ENCODE measurements around the gene ABCC9. TPM values are rescaled to one million over a fixed set of nuclear protein-coding genes. Genes with fewer than 3 reads are reported as not detected.

The ABCC9 gene
- total RNA-seq, 1 experiment from 2014 or later = 0.03 TPM

DNA sequence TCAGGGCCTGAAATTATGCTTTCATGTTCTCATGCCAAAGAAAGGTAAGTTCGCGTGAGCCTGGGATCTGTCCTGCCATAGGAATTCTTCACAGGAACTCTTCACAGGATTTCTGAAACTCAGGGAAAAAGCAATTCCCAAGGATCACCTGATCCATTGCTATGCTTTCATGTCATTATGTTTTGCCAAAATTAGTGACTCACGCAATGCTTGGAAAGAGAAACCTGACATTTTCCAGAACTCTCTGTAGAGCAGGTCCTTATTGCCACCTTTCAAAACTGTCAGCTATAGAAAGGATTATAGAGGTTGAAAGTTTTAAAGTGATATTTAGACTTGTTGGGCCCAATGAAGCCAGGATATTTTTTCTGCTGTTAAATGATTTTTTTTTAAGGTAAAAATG is 160.4 kb downstream of the ABCC9 start:
- BruUV-seq (replicated peaks) = no TSS peak
- ChIA-PET POLR2A (no interaction called here), CTCF (no interaction called here)
- Histone ChIP-seq H3K4me1 (ENCODE audit: control insufficient read depth, insufficient read depth, low read length) (no peaks in the 10 kb centered on the region), H3K4me3 (ENCODE audit: low read depth in 2 of 2, low read length in 2 of 2) (no peak overlapping the region), H3K36me3 (ENCODE audit: control insufficient read depth, insufficient read depth, low read length) (no peaks in the 10 kb centered on the region), H3K27ac (ENCODE audit: low read length) (no peak overlapping the region), H3K27me3 (ENCODE audit: control insufficient read depth, insufficient read depth, low read length) (no peaks in the 10 kb centered on the region), H3K9me3 (ENCODE audit: control insufficient read depth, insufficient read depth, low read depth, low read length) (no peaks in the 10 kb centered on the region)
- ATAC-seq (no peak), DNase-seq (ENCODE audit: low read depth, low spot score) (no peak)
- intact Hi-C loops (cut with micrococcal nuclease; ENCODE audit: unreplicated experiment) (no loop called here), in situ Hi-C loops (cut with HindIII; ENCODE audit: low pct_unique_long_range_greater_than_20kb, low sequenced_read_pairs) (no loop called here)
- TF ChIP-seq, protein P1, sequence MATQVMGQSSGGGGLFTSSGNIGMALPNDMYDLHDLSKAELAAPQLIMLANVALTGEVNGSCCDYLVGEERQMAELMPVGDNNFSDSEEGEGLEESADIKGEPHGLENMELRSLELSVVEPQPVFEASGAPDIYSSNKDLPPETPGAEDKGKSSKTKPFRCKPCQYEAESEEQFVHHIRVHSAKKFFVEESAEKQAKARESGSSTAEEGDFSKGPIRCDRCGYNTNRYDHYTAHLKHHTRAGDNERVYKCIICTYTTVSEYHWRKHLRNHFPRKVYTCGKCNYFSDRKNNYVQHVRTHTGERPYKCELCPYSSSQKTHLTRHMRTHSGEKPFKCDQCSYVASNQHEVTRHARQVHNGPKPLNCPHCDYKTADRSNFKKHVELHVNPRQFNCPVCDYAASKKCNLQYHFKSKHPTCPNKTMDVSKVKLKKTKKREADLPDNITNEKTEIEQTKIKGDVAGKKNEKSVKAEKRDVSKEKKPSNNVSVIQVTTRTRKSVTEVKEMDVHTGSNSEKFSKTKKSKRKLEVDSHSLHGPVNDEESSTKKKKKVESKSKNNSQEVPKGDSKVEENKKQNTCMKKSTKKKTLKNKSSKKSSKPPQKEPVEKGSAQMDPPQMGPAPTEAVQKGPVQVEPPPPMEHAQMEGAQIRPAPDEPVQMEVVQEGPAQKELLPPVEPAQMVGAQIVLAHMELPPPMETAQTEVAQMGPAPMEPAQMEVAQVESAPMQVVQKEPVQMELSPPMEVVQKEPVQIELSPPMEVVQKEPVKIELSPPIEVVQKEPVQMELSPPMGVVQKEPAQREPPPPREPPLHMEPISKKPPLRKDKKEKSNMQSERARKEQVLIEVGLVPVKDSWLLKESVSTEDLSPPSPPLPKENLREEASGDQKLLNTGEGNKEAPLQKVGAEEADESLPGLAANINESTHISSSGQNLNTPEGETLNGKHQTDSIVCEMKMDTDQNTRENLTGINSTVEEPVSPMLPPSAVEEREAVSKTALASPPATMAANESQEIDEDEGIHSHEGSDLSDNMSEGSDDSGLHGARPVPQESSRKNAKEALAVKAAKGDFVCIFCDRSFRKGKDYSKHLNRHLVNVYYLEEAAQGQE (IDR thresholded peaks at IDR 0.05; ENCODE audit: insufficient read depth in 1 of 2, low read depth in 2 of 2, low read length in 1 of 2) = no peak
- TF ChIP-seq SIN3A (IDR thresholded peaks at IDR 0.05; ENCODE audit: borderline replicate concordance, insufficient read depth, low read depth, low read length) = no peak
- no peak for TF ChIP-seq TCF7L2 (IDR thresholded peaks at IDR 0.05; ENCODE audit: low read depth, low read length)
- TF ChIP-seq POLR2AphosphoS5 (IDR thresholded peaks at IDR 0.05; ENCODE audit: low read depth, low read length) = no peak
- TF ChIP-seq, protein P2, sequence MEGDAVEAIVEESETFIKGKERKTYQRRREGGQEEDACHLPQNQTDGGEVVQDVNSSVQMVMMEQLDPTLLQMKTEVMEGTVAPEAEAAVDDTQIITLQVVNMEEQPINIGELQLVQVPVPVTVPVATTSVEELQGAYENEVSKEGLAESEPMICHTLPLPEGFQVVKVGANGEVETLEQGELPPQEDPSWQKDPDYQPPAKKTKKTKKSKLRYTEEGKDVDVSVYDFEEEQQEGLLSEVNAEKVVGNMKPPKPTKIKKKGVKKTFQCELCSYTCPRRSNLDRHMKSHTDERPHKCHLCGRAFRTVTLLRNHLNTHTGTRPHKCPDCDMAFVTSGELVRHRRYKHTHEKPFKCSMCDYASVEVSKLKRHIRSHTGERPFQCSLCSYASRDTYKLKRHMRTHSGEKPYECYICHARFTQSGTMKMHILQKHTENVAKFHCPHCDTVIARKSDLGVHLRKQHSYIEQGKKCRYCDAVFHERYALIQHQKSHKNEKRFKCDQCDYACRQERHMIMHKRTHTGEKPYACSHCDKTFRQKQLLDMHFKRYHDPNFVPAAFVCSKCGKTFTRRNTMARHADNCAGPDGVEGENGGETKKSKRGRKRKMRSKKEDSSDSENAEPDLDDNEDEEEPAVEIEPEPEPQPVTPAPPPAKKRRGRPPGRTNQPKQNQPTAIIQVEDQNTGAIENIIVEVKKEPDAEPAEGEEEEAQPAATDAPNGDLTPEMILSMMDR (IDR thresholded peaks at IDR 0.05) = no peak

- no peaks in the 10 kb centered on the region for H3K4me1 ChIP-seq (ENCODE audit: control insufficient read depth, insufficient read depth, low read length)
- DNase-seq (ENCODE audit: low read depth, low spot score) (no peak), ATAC-seq (no peak)
- BruUV-seq (replicated peaks) = no TSS peak
- H3K4me3 ChIP-seq (ENCODE audit: low read depth in 2 of 2, low read length in 2 of 2) = no peak overlapping the region
- CTCF ChIA-PET = no interaction called here
- POLR2A ChIA-PET = no interaction called here
- TF ChIP-seq SIN3A (IDR thresholded peaks at IDR 0.05; ENCODE audit: borderline replicate concordance, insufficient read depth, low read depth, low read length) = no peak
- peaks cover 7% of the 10 kb centered on the region for H3K27me3 ChIP-seq (ENCODE audit: control insufficient read depth, insufficient read depth, low read length)
- H3K9me3 ChIP-seq (ENCODE audit: control insufficient read depth, insufficient read depth, low read depth, low read length) = no peaks in the 10 kb centered on the region
- no peaks in the 10 kb centered on the region for H3K36me3 ChIP-seq (ENCODE audit: control insufficient read depth, insufficient read depth, low read length)
- no peak overlapping the region for H3K27ac ChIP-seq (ENCODE audit: low read length)
- in situ Hi-C loops (cut with HindIII; ENCODE audit: low pct_unique_long_range_greater_than_20kb, low sequenced_read_pairs) (no loop called here), intact Hi-C loops (cut with micrococcal nuclease; ENCODE audit: unreplicated experiment) (no loop called here)
Measured at GRCh38 chr12:21776175-21776574, 165.1 kb downstream of the ABCC9 start.

GRCh38 chr12:21775133-21775820 is 165.9 kb downstream of the ABCC9 start:
- Histone ChIP-seq H3K4me3 (ENCODE audit: low read depth in 2 of 2, low read length in 2 of 2) (no peak overlapping the region), H3K36me3 (ENCODE audit: control insufficient read depth, insufficient read depth, low read length) (no peaks in the 10 kb centered on the region), H3K27ac (ENCODE audit: low read length) (no peak overlapping the region), H3K4me1 (ENCODE audit: control insufficient read depth, insufficient read depth, low read length) (no peaks in the 10 kb centered on the region), H3K9me3 (ENCODE audit: control insufficient read depth, insufficient read depth, low read depth, low read length) (no peaks in the 10 kb centered on the region), H3K27me3 (ENCODE audit: control insufficient read depth, insufficient read depth, low read length) (peaks cover 7% of the 10 kb centered on the region)
- TF ChIP-seq SIN3A (IDR thresholded peaks at IDR 0.05; ENCODE audit: borderline replicate concordance, insufficient read depth, low read depth, low read length) (no peak), TCF7L2 (IDR thresholded peaks at IDR 0.05; ENCODE audit: low read depth, low read length) (no peak)
- TF ChIP-seq, protein P1 (IDR thresholded peaks at IDR 0.05; ENCODE audit: insufficient read depth in 1 of 2, low read depth in 2 of 2, low read length in 1 of 2) = no peak
- no peak for ATAC-seq
- ChIA-PET CTCF (no interaction called here), POLR2A (no interaction called here)
- no peak for DNase-seq (ENCODE audit: low read depth, low spot score)
- in situ Hi-C loops (cut with HindIII; ENCODE audit: low pct_unique_long_range_greater_than_20kb, low sequenced_read_pairs) = no loop called here
- BruUV-seq (replicated peaks) = no TSS peak
- intact Hi-C loops (cut with micrococcal nuclease; ENCODE audit: unreplicated experiment) = no loop called here
